SK-N-MC (cell line): Measurements from ENCODE around the gene PFN2.

ENCODE experiments used
- EZH2 ChIP-seq: fragments of 200-600 bp; sonication (generic); IDR thresholded peaks from one replicate; pipeline ENCODE4 v1.6.1; 2017; ENCODE audit warnings: antibody characterized with exemption
- FOXP2 ChIP-seq: optimal IDR thresholded peaks from 2 replicates; pipeline ENCODE3; 2011; ENCODE audit warnings: mild to moderate bottlenecking, moderate library complexity; ENCODE audit not compliant: insufficient read depth; ENCODE audit errors: extremely low read length, control extremely low read depth
- POLR2AphosphoS5 ChIP-seq: IDR thresholded peaks from 2 replicates; pipeline ENCODE4 v1.6.1; 2012; ENCODE audit warnings: mild to moderate bottlenecking, low read depth, low read length, borderline replicate concordance

- no peak for TF ChIP-seq POLR2AphosphoS5
- TF ChIP-seq EZH2, result no peak
- TF ChIP-seq FOXP2, result no peak
Observed at GRCh38 chr3:149941946-149942345, 28.7 kb downstream of the PFN2 start.
